Endothelial cell (in vitro differentiated cells): ENCODE measurements around the gene BCAN. TPM values are rescaled to one million over a fixed set of nuclear protein-coding genes. Genes with fewer than 3 reads are reported as not detected.

Experiments
- DNase-seq: peaks from one replicate; pipeline ENCODE4 v3.0.0; 2021; ENCODE audit warnings: low spot score
- H3K27ac Mint-ChIP-seq: one replicate; pipeline ENCODE4 v1.8.0; 2021; ENCODE audit warnings: mixed read lengths, inconsistent platforms; ENCODE audit not compliant: unreplicated experiment
- H3K27me3 Mint-ChIP-seq: one replicate; pipeline ENCODE4 v1.8.0; 2021; ENCODE audit warnings: mild to moderate bottlenecking, moderate library complexity, mixed read lengths, inconsistent platforms; ENCODE audit not compliant: unreplicated experiment
- H3K36me3 Mint-ChIP-seq: one replicate; pipeline ENCODE4 v1.8.0; 2021; ENCODE audit warnings: mild to moderate bottlenecking, low read depth, mixed read lengths, inconsistent platforms; ENCODE audit not compliant: unreplicated experiment
- H3K4me1 Mint-ChIP-seq: one replicate; pipeline ENCODE4 v1.8.0; 2021; ENCODE audit warnings: mild to moderate bottlenecking, mixed read lengths, inconsistent platforms; ENCODE audit not compliant: unreplicated experiment
- H3K4me3 Mint-ChIP-seq: one replicate; pipeline ENCODE4 v1.8.0; 2021; ENCODE audit warnings: mild to moderate bottlenecking, mixed read lengths, inconsistent platforms; ENCODE audit not compliant: unreplicated experiment
- H3K9me3 Mint-ChIP-seq: one replicate; pipeline ENCODE4 v1.8.0; 2021; ENCODE audit warnings: mixed read lengths, inconsistent platforms; ENCODE audit not compliant: unreplicated experiment
- total RNA-seq: library from RNA; stranded (reverse); fragmentation: NEBNext Ultra II Directional; extraction: Animal tissue kit (Norgen Biotek cat#: 25700); gene quantifications from one replicate; pipeline ENCODE4 v1.2.1, GENCODE V29; 2021; ENCODE audit not compliant: unreplicated experiment
- TF ChIP-seq, protein P1 (sequence below): fragments of 200-600 bp; sonication (generic); IDR thresholded peaks from one replicate; pipeline ENCODE4 v1.5.0; 2021; ENCODE audit warnings: antibody characterized with exemption; ENCODE audit not compliant: unreplicated experiment

BCAN gene
- total RNA-seq, 1 donor from 2014 or later: 0.46 TPM

DNA sequence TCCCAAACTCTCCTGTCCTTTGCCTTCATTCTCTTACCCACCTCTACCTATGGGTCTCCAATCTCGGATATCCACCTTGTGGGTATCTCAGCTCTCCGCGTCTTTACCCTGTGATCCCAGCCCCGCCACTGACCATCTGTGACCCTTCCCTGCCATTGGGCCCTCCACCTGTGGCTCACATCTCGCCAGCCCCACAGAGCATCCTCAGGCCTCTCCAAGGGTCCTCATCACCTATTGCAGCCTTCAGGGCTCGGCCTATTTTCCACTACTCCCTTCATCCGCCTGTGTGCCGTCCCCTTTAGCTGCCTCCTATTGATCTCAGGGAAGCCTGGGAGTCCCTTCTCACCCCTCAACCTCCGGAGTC, 11.1 kb downstream of the BCAN start:
- DNase-seq: no peak
- Mint-ChIP-seq H3K4me1 (peaks cover 8% of the 10 kb centered on the region), H3K27me3 (peaks cover 19% of the 10 kb centered on the region), H3K27ac (peak overlapping the region; percentile 3), H3K9me3 (no peaks in the 10 kb centered on the region), H3K4me3 (peak overlapping the region; percentile 26), H3K36me3 (peaks cover 13% of the 10 kb centered on the region)
- TF ChIP-seq, protein P1, sequence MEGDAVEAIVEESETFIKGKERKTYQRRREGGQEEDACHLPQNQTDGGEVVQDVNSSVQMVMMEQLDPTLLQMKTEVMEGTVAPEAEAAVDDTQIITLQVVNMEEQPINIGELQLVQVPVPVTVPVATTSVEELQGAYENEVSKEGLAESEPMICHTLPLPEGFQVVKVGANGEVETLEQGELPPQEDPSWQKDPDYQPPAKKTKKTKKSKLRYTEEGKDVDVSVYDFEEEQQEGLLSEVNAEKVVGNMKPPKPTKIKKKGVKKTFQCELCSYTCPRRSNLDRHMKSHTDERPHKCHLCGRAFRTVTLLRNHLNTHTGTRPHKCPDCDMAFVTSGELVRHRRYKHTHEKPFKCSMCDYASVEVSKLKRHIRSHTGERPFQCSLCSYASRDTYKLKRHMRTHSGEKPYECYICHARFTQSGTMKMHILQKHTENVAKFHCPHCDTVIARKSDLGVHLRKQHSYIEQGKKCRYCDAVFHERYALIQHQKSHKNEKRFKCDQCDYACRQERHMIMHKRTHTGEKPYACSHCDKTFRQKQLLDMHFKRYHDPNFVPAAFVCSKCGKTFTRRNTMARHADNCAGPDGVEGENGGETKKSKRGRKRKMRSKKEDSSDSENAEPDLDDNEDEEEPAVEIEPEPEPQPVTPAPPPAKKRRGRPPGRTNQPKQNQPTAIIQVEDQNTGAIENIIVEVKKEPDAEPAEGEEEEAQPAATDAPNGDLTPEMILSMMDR: no peak

DNA sequence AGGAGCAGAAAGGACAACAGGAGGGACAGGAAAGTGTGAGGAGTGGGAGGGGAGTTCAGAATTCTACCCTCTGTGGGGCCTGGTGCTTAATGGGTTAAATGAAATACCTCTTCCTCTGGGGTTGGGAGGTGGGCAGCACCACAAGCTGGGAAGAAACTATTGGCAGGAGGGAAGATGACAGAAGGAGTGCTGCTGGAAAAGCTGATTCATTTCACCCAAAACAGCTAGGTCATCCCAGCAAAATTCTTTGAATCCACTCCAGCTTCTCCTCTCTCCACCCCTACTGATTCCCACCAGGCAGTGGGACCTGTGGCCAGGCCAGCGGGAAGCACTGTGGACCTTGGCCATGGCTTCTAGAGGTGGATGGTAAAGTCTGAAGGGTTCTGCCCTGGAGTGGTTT, 12.8 kb downstream of the BCAN start:
- H3K36me3 Mint-ChIP-seq: peaks cover 18% of the 10 kb centered on the region
- TF ChIP-seq, protein P1: no peak
- no peak for DNase-seq
- H3K4me3 Mint-ChIP-seq: peak overlapping the region; percentile 65
- H3K9me3 Mint-ChIP-seq: no peaks in the 10 kb centered on the region
- H3K27ac Mint-ChIP-seq: no peak overlapping the region
- peaks cover 19% of the 10 kb centered on the region for H3K4me1 Mint-ChIP-seq
- peaks cover 29% of the 10 kb centered on the region for H3K27me3 Mint-ChIP-seq

DNA sequence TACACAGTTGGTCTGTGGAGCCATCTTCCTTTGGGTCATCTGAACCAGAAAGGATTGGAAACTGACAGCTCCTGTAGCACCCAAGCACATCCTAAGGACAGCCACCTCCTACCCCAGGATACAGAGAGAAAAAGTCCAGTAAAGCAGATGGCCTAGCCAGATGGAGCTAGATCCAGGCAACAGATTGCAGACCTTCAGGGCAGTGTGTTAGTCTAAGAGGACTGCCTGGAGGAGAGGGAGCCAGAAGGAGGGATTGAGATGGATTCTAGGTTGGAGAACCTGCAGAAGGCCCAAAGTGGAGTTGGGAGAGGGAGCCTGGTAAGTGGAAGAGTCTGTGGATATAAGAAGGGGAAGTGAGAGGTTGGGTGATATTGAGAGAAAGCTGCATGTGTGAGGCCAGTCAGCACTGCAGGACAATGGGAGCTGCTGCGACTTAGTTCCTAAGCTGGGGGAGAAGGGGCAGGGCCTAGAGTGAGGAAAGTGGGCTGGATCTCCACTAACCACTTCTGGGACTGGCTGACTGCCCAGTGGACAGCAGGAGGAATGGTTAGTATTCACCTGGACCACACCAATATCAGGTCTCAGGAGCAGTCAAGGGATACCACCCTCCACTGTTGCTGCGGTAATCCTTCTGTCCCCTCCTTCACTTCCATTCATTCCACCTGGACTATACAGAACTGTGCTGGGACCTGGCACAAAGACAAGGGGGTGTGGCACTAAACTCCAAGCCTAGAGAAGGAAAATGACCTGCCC, 13.4 kb downstream of the BCAN start:
- no peak overlapping the region for H3K4me3 Mint-ChIP-seq

GRCh38 chr1:156655904-156656516, 14.1 kb downstream of the BCAN start:
- H3K36me3 Mint-ChIP-seq: peaks cover 21% of the 10 kb centered on the region
- DNase-seq: no peak
- TF ChIP-seq, protein P1: no peak
- H3K27ac Mint-ChIP-seq: no peak overlapping the region
- no peaks in the 10 kb centered on the region for H3K9me3 Mint-ChIP-seq
- peaks cover 32% of the 10 kb centered on the region for H3K27me3 Mint-ChIP-seq
- H3K4me1 Mint-ChIP-seq: peaks cover 30% of the 10 kb centered on the region
- H3K4me3 Mint-ChIP-seq: no peak overlapping the region

More for the DNA sequence above, 13.4 kb downstream of the BCAN start:
- peaks cover 23% of the 10 kb centered on the region for H3K4me1 Mint-ChIP-seq
- TF ChIP-seq, protein P1: no peak
- no peak for DNase-seq
- H3K27me3 Mint-ChIP-seq: peaks cover 31% of the 10 kb centered on the region
- H3K9me3 Mint-ChIP-seq: no peaks in the 10 kb centered on the region
- no peak overlapping the region for H3K27ac Mint-ChIP-seq
- H3K36me3 Mint-ChIP-seq: peaks cover 19% of the 10 kb centered on the region
